Brain microvascular endothelial cell (primary cell): ENCODE measurements around the gene MRNIP.

ENCODE experiments used
- DNase-seq: peaks from one replicate; pipeline ENCODE4 v3.0.0-alpha.2; 2020
- H3K27ac ChIP-seq: fragments of 250-450 bp; sonication (Bioruptor Pico); 2 replicates; pipeline ENCODE4 v1.5.1; 2020; ENCODE audit warnings: mild to moderate bottlenecking, moderate library complexity
- H3K27me3 ChIP-seq: fragments of 250-450 bp; sonication (Bioruptor Pico); replicated peaks from 2 replicates; pipeline ENCODE4 v1.5.1; 2020; ENCODE audit warnings: mild to moderate bottlenecking
- H3K36me3 ChIP-seq: fragments of 250-450 bp; sonication (Bioruptor Pico); replicated peaks from 2 replicates; pipeline ENCODE4 v1.5.1; 2020; ENCODE audit warnings: mild to moderate bottlenecking
- H3K4me3 ChIP-seq: 2 replicates; pipeline ENCODE4 v1.5.1; 2011; ENCODE audit warnings: low read depth, mild to moderate bottlenecking, control low read depth, low read length, moderate library complexity
- CTCF ChIP-seq: IDR thresholded peaks from 2 replicates; pipeline ENCODE4 v1.5.1; 2011; ENCODE audit warnings: low read depth, mild to moderate bottlenecking, moderate library complexity, low read length, control low read depth, inconsistent platforms; ENCODE audit errors: missing control alignments
- in situ Hi-C: cut with HindIII; loops from 2 replicates; pipeline ENCODE4 v1.10.0; 2017; ENCODE audit warnings: low sequenced_read_pairs, low pct_ligation_motif_present

Gene MRNIP

GRCh38 chr5:179890751-179891682 is 32.4 kb upstream of the MRNIP start:
- H3K27me3 ChIP-seq, result no peaks in the 10 kb centered on the region
- H3K27ac ChIP-seq, result no peak overlapping the region
- peaks cover 80% of the 10 kb centered on the region for H3K36me3 ChIP-seq
- in situ Hi-C loops, result no loop called here
- TF ChIP-seq CTCF, result no peak
- H3K4me3 ChIP-seq, result no peak overlapping the region
- no peak for DNase-seq

- no peak overlapping the region for H3K4me3 ChIP-seq
- no peak overlapping the region for H3K27ac ChIP-seq
- H3K27me3 ChIP-seq, result no peaks in the 10 kb centered on the region
- peaks cover 82% of the 10 kb centered on the region for H3K36me3 ChIP-seq
- DNase-seq, result no peak
- TF ChIP-seq CTCF, result no peak
- in situ Hi-C loops, result no loop called here
These were observed 31.3 kb upstream of the MRNIP start for GRCh38 chr5:179889885-179890284.

- Histone ChIP-seq H3K27ac (no peak overlapping the region), H3K4me3 (no peak overlapping the region), H3K27me3 (no peaks in the 10 kb centered on the region), H3K36me3 (peaks cover 85% of the 10 kb centered on the region)
- no peak for DNase-seq
- no peak for TF ChIP-seq CTCF
- in situ Hi-C loops, result no loop called here
These were observed 29.2 kb upstream of the MRNIP start for GRCh38 chr5:179887802-179888201.

GRCh38 chr5:179887095-179887494 is 28.5 kb upstream of the MRNIP start:
- Histone ChIP-seq H3K27me3 (no peaks in the 10 kb centered on the region), H3K4me3 (no peak overlapping the region), H3K36me3 (peaks cover 81% of the 10 kb centered on the region), H3K27ac (no peak overlapping the region)
- TF ChIP-seq CTCF, result no peak
- DNase-seq, result no peak
- in situ Hi-C loops, result no loop called here

GRCh38 chr5:179886190-179886911 is 27.7 kb upstream of the MRNIP start:
- Histone ChIP-seq H3K27ac (no peak overlapping the region), H3K27me3 (no peaks in the 10 kb centered on the region), H3K36me3 (peaks cover 73% of the 10 kb centered on the region), H3K4me3 (no peak overlapping the region)
- in situ Hi-C loops, result no loop called here
- DNase-seq, result no peak
- TF ChIP-seq CTCF, result no peak
